NK-92 treated with Interleukin-12 subunit alpha and Interleukin-12 subunit beta, amount 100 ng/mL, for 24 hours (cell line): ENCODE data around the gene ARTN.

Experiments used
- DNase-seq: peaks from one replicate; lab custom pipeline; 2025; lab: John Stamatoyannopoulos, UW

The ARTN gene

GRCh38 chr1:43986712-43987111 lies 53.1 kb downstream of the ARTN start:
- no peak for DNase-seq
